Effector memory CD8-positive, alpha-beta T cell (primary cell): ENCODE results near the gene ADAMTS2.

Source experiments
- ATAC-seq: fragments of 150-1000 bp; cut with Tn5 transposase; replicated peaks from 2 replicates; pipeline ENCODE4 v1.10.0; 2021; ENCODE audit warnings: mild to moderate bottlenecking, moderate library complexity
- DNase-seq, 3 experiments: peaks; one replicate each; pipeline ENCODE4 v3.0.0; 2021
- H3K27ac Mint-ChIP-seq, 2 donors: one replicate each; pipeline ENCODE4 v1.8.0; 2022; ENCODE audit warnings: mild to moderate bottlenecking in 2 of 2, mixed read lengths in 2 of 2, moderate library complexity in 2 of 2
- H3K27me3 Mint-ChIP-seq, 2 donors: one replicate each; pipeline ENCODE4 v1.8.0; 2022; ENCODE audit warnings: mixed read lengths in 2 of 2
- H3K36me3 Mint-ChIP-seq: one replicate; pipeline ENCODE4 v1.8.0; 2022; ENCODE audit warnings: mild to moderate bottlenecking, moderate library complexity, mixed read lengths; ENCODE audit not compliant: insufficient read depth
- H3K4me1 Mint-ChIP-seq, 2 donors: one replicate each; pipeline ENCODE4 v1.8.0; 2022; ENCODE audit warnings: low read depth in 2 of 2, mixed read lengths in 2 of 2
- H3K4me3 Mint-ChIP-seq, 2 donors: one replicate each; pipeline ENCODE4 v1.8.0; 2022; ENCODE audit warnings: mild to moderate bottlenecking in 2 of 2, mixed read lengths in 2 of 2, moderate library complexity in 2 of 2
- H3K9me3 Mint-ChIP-seq, 2 donors: one replicate each; pipeline ENCODE4 v1.8.0; 2022; ENCODE audit warnings: mixed read lengths in 2 of 2

ADAMTS2 gene

DNA sequence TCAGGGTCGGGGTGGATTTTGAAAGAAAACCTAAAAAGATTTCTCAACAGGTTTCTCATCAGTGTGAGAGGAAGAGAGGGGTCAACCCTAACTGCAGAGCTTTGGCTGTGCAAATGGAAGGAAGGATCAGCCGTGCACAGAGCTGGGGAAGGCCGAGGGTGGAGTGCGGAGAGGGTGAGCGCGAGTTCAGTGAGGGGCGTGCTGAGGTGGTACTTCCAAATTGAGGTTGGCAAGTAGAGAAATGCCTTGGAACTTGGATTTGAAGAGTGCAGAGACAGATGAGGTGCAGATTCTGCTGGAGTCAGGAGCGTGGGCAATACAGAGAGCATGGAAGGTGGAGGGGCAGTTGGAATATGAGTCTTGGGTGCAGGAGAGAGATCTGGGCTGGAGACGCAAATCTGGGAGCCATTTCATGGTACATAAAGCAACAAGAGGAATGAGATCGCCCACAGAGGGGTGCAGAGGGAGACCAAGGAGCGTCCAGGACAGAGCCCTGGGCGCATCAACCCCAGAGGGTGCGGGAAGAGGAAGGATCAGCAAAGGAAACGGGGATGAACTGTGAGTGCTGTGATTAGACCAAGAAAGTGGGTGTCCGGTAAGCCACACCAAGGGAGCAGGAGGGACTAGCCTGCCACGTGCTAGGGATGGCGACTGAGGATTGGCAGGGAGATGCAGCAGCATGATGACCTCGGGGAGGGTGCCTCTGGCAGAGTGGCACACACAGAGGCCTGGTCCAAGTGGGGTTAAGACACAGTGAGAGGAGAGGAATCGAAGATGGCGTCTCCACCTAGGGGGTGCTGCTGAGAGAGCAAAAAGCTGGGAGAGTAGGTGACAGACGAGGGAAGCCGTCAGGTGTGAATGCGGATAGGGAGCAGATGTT, 105.8 kb downstream of the ADAMTS2 start:
- Mint-ChIP-seq H3K9me3 (peaks cover 0 to 5% of the 10 kb centered on the region in 2 donors), H3K4me1 (no peaks in the 10 kb centered on the region), H3K27ac (no peak overlapping the region), H3K27me3 (peaks cover 53 to 59% of the 10 kb centered on the region in 2 donors), H3K4me3 (no peak overlapping the region), H3K36me3 (no peaks in the 10 kb centered on the region)
- DNase-seq (no peak), ATAC-seq (no peak)

DNA sequence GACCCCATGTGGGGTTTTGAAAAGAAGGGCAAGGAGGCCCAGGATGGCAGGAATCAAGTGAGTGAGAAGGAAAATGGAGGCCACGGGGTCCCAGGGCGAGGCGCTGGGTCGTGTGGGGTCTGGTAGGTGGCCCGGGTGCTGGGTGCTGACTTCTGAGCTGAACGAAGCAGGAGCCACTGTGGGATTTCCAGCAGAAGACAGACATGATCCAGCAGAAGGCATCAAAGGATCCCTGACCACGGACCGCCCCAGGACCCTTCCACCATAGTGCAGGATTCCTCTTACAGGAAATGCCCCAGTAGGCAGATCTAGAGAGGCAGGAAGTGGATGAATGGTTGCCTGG, 106.7 kb downstream of the ADAMTS2 start:
- Mint-ChIP-seq H3K27me3 (peaks cover 54 to 68% of the 10 kb centered on the region in 2 donors), H3K4me3 (no peak overlapping the region)

DNA sequence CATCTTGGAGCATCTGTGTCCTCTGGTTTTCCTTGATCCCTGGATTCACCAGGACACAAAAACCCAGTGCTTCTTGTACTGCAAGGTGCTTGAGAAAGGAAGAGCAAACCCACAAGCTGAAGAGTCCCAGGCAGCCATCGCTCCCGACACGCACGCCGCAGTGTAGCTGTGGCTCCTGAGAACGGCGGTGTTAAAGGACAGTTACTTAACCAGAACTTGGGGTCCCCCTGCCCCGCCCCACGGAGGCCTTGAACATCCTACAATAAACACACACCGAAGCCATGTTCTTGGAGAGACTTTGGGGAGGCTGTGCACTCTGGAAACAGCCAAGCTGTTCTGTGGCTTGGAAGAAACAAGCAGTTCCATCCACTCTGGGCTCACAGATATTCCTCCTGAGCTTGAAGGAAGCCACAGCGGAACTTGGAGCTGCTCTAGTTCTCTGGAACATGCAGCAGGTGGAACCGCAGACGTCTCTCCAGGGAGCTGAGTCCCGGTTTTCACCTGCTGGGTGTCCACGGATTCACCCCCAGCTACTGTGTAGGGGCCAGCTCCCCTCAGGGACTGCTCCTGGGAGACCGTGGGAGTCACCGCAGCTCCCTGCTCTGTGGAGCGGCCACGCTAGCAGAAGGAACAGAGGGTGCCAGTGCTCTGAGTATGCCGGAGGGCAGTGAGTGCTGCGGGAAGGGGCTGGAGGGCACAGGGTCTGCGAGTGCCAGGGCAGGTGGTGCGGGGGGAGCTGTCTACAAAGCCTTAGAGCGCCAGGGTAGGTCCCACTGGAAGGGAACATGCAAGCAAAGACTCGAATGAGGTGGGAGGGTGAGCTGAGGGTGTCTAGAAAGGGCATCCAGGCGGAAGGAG, 107.3 kb downstream of the ADAMTS2 start:
- peaks cover 52 to 67% of the 10 kb centered on the region in 2 donors for H3K27me3 Mint-ChIP-seq
- H3K27ac Mint-ChIP-seq = no peak overlapping the region
- no peaks in the 10 kb centered on the region for H3K4me1 Mint-ChIP-seq
- no peak overlapping the region for H3K4me3 Mint-ChIP-seq
- no peaks in the 10 kb centered on the region for H3K36me3 Mint-ChIP-seq
- ATAC-seq (no peak), DNase-seq (no peak)
- H3K9me3 Mint-ChIP-seq = peaks cover 0 to 5% of the 10 kb centered on the region in 2 donors

More for the DNA sequence above, 106.7 kb downstream of the ADAMTS2 start:
- Mint-ChIP-seq H3K9me3 (peaks cover 0 to 5% of the 10 kb centered on the region in 2 donors), H3K27ac (no peak overlapping the region), H3K36me3 (no peaks in the 10 kb centered on the region), H3K4me1 (no peaks in the 10 kb centered on the region)
- DNase-seq (no peak), ATAC-seq (no peak)

- peaks cover 41 to 61% of the 10 kb centered on the region in 2 donors for H3K27me3 Mint-ChIP-seq
Measured at GRCh38 chr5:179235416-179236400, 109.6 kb downstream of the ADAMTS2 start.

DNA sequence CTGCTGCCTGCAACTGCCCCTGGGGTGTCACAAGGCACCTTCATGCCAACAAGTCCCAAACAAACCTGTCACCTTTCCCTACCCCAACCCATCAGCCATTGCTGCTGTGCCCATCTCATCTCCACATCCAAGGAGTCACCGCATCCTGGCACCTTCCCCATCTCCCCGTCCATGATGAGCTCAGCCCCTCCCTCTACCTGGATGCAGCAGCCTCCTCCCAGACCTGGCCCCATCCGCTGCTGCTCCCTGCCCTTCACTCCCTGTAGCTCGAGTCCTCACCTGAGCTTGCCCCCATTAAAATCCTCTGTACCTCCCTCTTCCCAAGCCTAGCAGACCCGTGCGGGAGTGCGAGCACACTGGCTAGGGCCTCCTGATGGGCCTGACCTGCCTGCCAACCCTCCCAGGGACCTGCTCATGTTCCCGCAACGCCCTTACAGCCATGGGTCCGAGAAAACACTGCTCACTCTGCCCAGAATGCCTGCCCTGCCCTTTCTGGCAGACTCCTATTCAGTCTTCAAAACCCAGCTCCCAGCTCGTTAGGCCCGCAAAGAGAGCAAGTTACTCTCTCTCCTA, 110.6 kb downstream of the ADAMTS2 start:
- no peak for ATAC-seq
- Mint-ChIP-seq H3K36me3 (no peaks in the 10 kb centered on the region), H3K27ac (no peak overlapping the region), H3K9me3 (peaks cover 0 to 5% of the 10 kb centered on the region in 2 donors), H3K27me3 (peaks cover 31 to 51% of the 10 kb centered on the region in 2 donors), H3K4me1 (no peaks in the 10 kb centered on the region), H3K4me3 (no peak overlapping the region)
- no peak for DNase-seq

More at GRCh38 chr5:179235416-179236400, 109.6 kb downstream of the ADAMTS2 start:
- H3K4me3 Mint-ChIP-seq = no peak overlapping the region
- H3K4me1 Mint-ChIP-seq = no peaks in the 10 kb centered on the region
- no peak for ATAC-seq
- no peaks in the 10 kb centered on the region for H3K36me3 Mint-ChIP-seq
- H3K27ac Mint-ChIP-seq = no peak overlapping the region
- peaks cover 0 to 5% of the 10 kb centered on the region in 2 donors for H3K9me3 Mint-ChIP-seq
- no peak for DNase-seq

- H3K4me3 Mint-ChIP-seq = no peak overlapping the region
- ATAC-seq (no peak), DNase-seq (no peak)
- peaks cover 25 to 45% of the 10 kb centered on the region in 2 donors for H3K27me3 Mint-ChIP-seq
- peaks cover 0 to 5% of the 10 kb centered on the region in 2 donors for H3K9me3 Mint-ChIP-seq
- H3K36me3 Mint-ChIP-seq = peaks cover 3% of the 10 kb centered on the region
- H3K4me1 Mint-ChIP-seq = no peaks in the 10 kb centered on the region
- H3K27ac Mint-ChIP-seq = no peak overlapping the region
Measured at GRCh38 chr5:179233909-179234562, 111.2 kb downstream of the ADAMTS2 start.

- Mint-ChIP-seq H3K4me1 (no peaks in the 10 kb centered on the region), H3K36me3 (peaks cover 3% of the 10 kb centered on the region), H3K9me3 (no peaks in the 10 kb centered on the region), H3K27ac (no peak overlapping the region), H3K4me3 (no peak overlapping the region), H3K27me3 (peaks cover 14 to 35% of the 10 kb centered on the region in 2 donors)
- no peak for ATAC-seq
- DNase-seq = no peak
Measured at GRCh38 chr5:179232091-179232735, 113.0 kb downstream of the ADAMTS2 start.

GRCh38 chr5:179231309-179231708, 114.0 kb downstream of the ADAMTS2 start:
- H3K4me1 Mint-ChIP-seq = no peaks in the 10 kb centered on the region
- H3K27ac Mint-ChIP-seq = no peak overlapping the region
- ATAC-seq = no peak

DNA sequence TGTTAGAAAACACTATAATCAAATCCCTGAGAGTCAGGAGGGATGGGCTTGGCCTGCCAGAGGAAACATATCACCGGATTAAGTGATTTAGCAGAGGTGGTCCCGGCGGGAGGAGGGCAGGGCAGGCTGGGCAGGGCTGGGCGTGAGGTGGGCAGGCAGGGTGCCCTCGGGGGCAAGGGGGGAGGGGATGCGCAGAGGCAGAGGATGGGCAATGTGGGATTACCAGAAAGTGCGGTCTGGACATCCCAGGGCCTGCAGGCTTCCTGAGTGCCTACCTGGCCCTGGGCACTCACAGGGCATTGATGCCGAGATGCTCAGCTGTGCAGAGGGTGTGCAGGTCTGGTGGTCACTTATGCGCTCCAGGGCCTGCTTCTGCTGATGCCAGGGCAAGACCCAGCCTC, 115.2 kb downstream of the ADAMTS2 start:
- Mint-ChIP-seq H3K4me1 (no peaks in the 10 kb centered on the region), H3K27me3 (peaks cover 12 to 44% of the 10 kb centered on the region in 2 donors), H3K27ac (no peak overlapping the region), H3K9me3 (no peaks in the 10 kb centered on the region), H3K36me3 (peaks cover 3% of the 10 kb centered on the region), H3K4me3 (no peak overlapping the region)
- ATAC-seq = no peak
- no peak for DNase-seq

More at GRCh38 chr5:179231309-179231708, 114.0 kb downstream of the ADAMTS2 start:
- DNase-seq = no peak
- no peak overlapping the region for H3K4me3 Mint-ChIP-seq
- no peaks in the 10 kb centered on the region for H3K9me3 Mint-ChIP-seq
- peaks cover 3% of the 10 kb centered on the region for H3K36me3 Mint-ChIP-seq
- peaks cover 14 to 40% of the 10 kb centered on the region in 2 donors for H3K27me3 Mint-ChIP-seq

DNA sequence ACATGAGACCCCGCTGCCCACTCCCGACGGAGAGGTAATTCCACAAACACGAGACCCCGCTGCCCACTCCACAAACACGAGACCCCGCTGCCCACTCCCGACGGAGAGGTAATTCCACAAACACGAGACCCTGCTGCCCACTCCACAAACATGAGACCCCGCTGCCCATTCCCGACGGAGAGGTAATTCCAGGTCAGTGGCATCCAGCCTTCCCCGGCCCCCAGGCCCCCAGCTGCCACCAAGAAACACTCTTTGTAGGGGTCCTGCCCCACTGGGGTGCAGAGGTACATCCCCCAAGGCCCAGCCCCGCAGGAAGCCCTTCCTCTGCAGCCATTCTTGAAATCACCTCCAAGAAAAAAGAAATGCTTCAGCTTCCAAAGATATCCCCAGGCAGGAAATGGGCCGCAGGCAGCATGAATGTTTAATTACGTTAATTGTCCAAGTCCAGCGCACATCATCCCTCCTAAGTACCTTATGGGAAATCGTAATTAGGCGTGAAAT, 115.9 kb downstream of the ADAMTS2 start:
- DNase-seq (no peak), ATAC-seq (no peak)
- no peaks in the 10 kb centered on the region for H3K9me3 Mint-ChIP-seq
- H3K27ac Mint-ChIP-seq = no peak overlapping the region
- peaks cover 3% of the 10 kb centered on the region for H3K36me3 Mint-ChIP-seq
- H3K4me3 Mint-ChIP-seq = no peak overlapping the region
- no peaks in the 10 kb centered on the region for H3K4me1 Mint-ChIP-seq
- peaks cover 5 to 42% of the 10 kb centered on the region in 2 donors for H3K27me3 Mint-ChIP-seq

DNA sequence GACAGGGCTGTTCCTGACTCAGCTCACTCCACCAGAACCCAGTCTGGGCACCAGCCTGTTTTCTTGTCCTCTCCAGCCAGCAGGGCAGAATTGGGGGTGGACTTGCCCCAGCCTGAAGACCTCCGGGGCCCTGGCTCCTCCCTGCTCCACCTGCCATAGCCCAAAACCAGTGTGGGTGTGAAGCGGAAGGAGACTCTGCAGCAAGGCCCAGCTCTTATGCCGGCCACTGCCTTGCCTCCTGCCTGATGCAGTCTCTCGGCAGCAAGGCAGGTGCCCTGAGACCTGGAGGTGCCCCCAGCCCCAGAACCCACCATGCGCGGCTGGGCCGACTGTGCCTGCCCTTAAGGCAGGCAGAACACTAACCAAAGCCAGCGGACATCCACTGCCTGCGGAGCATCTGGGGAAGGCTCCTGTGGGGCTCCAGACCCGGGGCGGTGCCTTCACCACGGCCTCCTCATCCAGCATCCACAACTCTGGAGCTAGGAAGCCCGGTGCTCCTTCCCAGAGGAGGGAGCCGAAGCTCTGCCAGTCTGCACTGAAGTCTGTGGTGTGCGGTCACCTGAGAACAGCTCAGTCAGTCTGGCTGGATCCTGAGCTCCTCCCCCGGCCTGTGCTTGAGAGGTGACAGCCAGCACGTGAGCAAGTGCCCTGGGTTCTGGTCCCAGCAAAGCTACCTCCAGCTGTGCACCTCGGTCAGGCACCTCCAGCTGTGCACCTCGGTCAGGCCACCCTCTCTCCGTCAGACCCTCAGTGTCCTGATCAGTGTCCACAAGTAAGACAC, 116.7 kb downstream of the ADAMTS2 start:
- Mint-ChIP-seq H3K27ac (no peak overlapping the region), H3K4me1 (no peaks in the 10 kb centered on the region), H3K4me3 (no peak overlapping the region), H3K36me3 (peaks cover 3% of the 10 kb centered on the region), H3K27me3 (peaks cover 0 to 36% of the 10 kb centered on the region in 2 donors), H3K9me3 (peaks cover 0 to 2% of the 10 kb centered on the region in 2 donors)
- no peak for DNase-seq
- no peak for ATAC-seq
